NB4 (cell line): ENCODE data around the gene NOS2.
"Not testable (repeated sequence)": the region's sequence is repeated elsewhere in the genome, so short reads cannot be mapped to it uniquely, and the experiment has no call there.

ENCODE experiments used
- DNase-seq: peaks from one replicate; pipeline ENCODE4 v3.0.0; 2010; ENCODE audit warnings: low read depth
- H3K4me3 ChIP-seq: one replicate; pipeline ENCODE4 v1.5.1; 2011; ENCODE audit warnings: mild to moderate bottlenecking, low read depth, low read length, moderate library complexity
- CTCF ChIP-seq: IDR thresholded peaks from one replicate; pipeline ENCODE4 v1.5.1; 2012; ENCODE audit warnings: low read depth, low read length
- MYC ChIP-seq: IDR thresholded peaks from 2 replicates; pipeline ENCODE4 v1.6.1; 2011; ENCODE audit warnings: low read depth, low read length
- POLR2A ChIP-seq: IDR thresholded peaks from 2 replicates; pipeline ENCODE4 v1.6.1; 2011; ENCODE audit warnings: mild to moderate bottlenecking; ENCODE audit not compliant: insufficient read length; ENCODE audit errors: extremely low read depth
- TF ChIP-seq, protein P1 (sequence below): IDR thresholded peaks from 2 replicates; pipeline ENCODE4 v1.6.1; 2011; ENCODE audit warnings: low read depth, low read length

The NOS2 gene

DNA sequence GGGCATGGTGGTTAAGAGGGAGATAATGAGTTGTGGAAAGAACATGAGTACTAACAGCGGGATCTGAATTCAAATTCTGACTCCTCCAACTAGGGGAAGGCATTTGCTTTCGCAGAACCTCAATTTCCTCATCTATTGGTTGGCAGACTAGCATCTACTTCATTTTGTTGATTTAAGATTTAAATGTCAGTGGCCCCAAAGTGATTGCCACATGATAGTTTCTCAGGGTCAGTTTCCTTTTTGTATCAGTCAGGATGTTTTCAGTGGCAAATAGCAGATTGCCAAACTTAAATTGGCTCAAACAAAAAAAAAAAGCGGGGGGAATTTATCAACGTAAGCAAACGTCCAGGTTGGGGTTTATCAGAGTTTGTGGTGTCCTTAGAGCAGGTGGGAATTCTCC is 25.1 kb upstream of the NOS2 start:
- H3K4me3 ChIP-seq: no peak overlapping the region
- no peak for DNase-seq
- TF ChIP-seq MYC (no peak), POLR2A (no peak), CTCF (no peak)
- TF ChIP-seq, protein P1, sequence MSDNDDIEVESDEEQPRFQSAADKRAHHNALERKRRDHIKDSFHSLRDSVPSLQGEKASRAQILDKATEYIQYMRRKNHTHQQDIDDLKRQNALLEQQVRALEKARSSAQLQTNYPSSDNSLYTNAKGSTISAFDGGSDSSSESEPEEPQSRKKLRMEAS: no peak

DNA sequence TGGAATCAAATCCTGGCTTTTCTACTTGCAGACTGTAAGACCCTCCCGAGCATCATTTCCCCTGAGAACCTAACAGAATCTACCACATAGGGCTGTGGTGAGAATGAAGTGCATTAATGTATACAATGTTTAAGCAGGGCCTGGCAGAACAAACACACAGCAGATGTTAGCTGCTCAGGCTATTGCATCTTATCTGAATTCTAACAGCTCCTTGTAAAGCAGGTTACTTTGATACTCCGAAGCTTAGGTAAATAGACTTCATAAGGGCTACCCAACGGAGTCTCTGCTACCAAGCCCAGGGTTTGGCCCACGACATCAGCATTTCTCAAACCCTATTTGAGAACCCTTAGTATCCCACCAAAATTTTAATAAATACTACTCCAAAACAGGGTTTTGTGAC is 24.4 kb upstream of the NOS2 start:
- DNase-seq: no peak
- TF ChIP-seq POLR2A: no peak
- TF ChIP-seq, protein P1: no peak
- no peak for TF ChIP-seq CTCF
- TF ChIP-seq MYC: no peak
- H3K4me3 ChIP-seq: no peak overlapping the region

DNA sequence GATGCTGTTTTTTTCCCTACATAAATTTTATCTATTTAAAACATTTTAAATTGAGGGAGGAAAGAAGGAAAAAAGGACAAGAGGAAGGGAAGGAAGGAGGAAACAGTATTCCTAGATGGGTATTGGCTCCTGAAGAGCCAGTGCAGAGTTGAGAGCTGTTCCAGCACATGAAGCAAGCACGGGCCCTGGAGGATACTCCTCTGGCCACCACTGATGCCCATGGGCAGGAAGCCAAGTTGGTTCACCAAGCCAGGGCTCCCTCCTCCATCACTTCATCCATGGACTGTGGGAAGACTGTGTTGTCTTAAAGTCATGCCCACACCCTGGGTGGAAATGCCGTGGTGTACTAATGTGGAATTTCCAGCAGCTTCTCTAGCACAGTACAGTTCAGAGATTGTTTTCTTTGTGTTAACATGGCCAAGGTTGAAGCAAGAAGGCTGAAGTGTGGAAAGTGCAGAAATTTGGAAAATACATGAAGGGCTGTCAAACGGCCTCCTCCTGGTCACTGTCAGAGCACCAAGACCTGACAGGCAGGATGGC is 23.9 kb upstream of the NOS2 start:
- no peak for DNase-seq
- no peak overlapping the region for H3K4me3 ChIP-seq
- TF ChIP-seq, protein P1: no peak
- no peak for TF ChIP-seq MYC
- TF ChIP-seq CTCF: no peak
- TF ChIP-seq POLR2A: no peak

DNA sequence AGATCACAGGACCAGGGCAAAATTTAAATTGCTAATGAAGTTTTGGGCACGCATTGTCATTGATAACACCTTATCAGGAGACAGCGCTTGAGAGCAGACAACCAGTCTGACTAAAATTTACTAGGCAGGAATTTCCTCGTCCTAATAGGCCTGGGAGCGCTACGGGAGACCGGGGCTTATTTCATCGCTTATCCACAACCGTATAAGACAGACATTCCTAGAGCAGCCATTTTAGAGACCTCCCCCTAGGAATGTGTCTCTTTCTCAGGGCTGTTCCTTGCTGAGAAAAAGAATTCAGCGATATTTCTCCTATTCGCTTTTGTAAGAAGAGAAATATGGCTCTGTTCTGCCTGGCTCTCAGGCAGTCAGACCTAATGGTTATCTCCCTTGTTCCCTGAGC is 21.8 kb upstream of the NOS2 start:
- H3K4me3 ChIP-seq, DNase-seq: not testable (repeated sequence)

GRCh38 chr17:27821318-27821717 is 21.0 kb upstream of the NOS2 start:
- TF ChIP-seq MYC: no peak
- TF ChIP-seq CTCF: no peak
- TF ChIP-seq, protein P1: no peak
- TF ChIP-seq POLR2A: no peak
- DNase-seq: no peak
- no peak overlapping the region for H3K4me3 ChIP-seq

DNA sequence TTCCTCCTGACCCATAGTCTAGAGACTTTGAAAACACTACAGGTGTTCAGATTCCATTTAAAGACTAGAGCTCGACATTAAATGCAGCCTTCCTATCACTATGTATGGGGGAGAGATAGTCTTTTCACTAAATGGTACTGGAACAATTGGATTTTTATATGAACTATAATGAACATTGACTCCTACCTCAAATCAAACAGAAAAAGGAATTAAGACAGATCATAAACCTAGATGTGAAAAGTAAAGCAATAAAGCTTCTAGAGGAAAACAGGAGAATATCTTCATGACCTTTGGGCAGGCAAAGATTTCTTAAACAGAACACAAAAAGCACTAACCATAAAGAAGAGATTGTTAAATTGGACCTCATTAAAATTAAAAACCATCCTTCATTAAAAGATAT is 18.8 kb upstream of the NOS2 start:
- TF ChIP-seq POLR2A: no peak
- no peak for TF ChIP-seq CTCF
- TF ChIP-seq, protein P1: no peak
- TF ChIP-seq MYC: no peak
- DNase-seq: no peak
- H3K4me3 ChIP-seq: no peak overlapping the region
